Smooth muscle cell (in vitro differentiated cells): ENCODE data around the gene ATG16L1. TPM values are rescaled to one million over a fixed set of nuclear protein-coding genes. Genes with fewer than 3 reads are reported as not detected.

Source experiments
- DNase-seq: peaks from one replicate; lab custom pipeline; 2025; ENCODE audit not compliant: unreplicated experiment; lab: John Stamatoyannopoulos, UW
- H2AFZ ChIP-seq: fragments of 200-600 bp; sonication (generic); 2 replicates; pipeline ENCODE4 v1.6.0; 2016; ENCODE audit warnings: antibody characterized with exemption, low read depth, mild to moderate bottlenecking
- H3F3A ChIP-seq: fragments of 200-600 bp; sonication (generic); 2 replicates; pipeline ENCODE4 v1.6.0; 2017; ENCODE audit warnings: antibody characterized with exemption, low read depth
- H3K27ac ChIP-seq: fragments of 200-600 bp; sonication (generic); 2 replicates; pipeline ENCODE4 v1.5.1; 2016; ENCODE audit warnings: low read depth, mild to moderate bottlenecking
- H3K27me3 ChIP-seq: fragments of 200-600 bp; sonication (generic); 2 replicates; pipeline ENCODE4 v1.6.1; 2016; ENCODE audit warnings: low read depth, mild to moderate bottlenecking
- H3K36me3 ChIP-seq: fragments of 200-600 bp; sonication (generic); 2 replicates; pipeline ENCODE4 v1.5.1; 2016; ENCODE audit warnings: low read depth
- H3K4me1 ChIP-seq: fragments of 200-600 bp; sonication (generic); 2 replicates; pipeline ENCODE4 v1.5.1; 2016; ENCODE audit warnings: low read depth
- H3K4me2 ChIP-seq: fragments of 200-600 bp; sonication (generic); 2 replicates; pipeline ENCODE4 v1.6.0; 2016; ENCODE audit warnings: mild to moderate bottlenecking
- H3K4me3 ChIP-seq: fragments of 200-600 bp; sonication (generic); 2 replicates; pipeline ENCODE4 v1.5.1; 2016; ENCODE audit warnings: mild to moderate bottlenecking
- H3K79me2 ChIP-seq: fragments of 200-600 bp; sonication (generic); 2 replicates; pipeline ENCODE4 v1.6.0; 2016; ENCODE audit warnings: low read depth, mild to moderate bottlenecking
- H3K9ac ChIP-seq: fragments of 200-600 bp; sonication (generic); 2 replicates; pipeline ENCODE4 v1.6.0; 2016; ENCODE audit warnings: low read depth
- H3K9me3 ChIP-seq: fragments of 200-600 bp; sonication (generic); replicated peaks from 2 replicates; pipeline ENCODE4 v1.5.1; 2016; ENCODE audit warnings: low read depth
- H4K20me1 ChIP-seq: fragments of 200-600 bp; sonication (generic); 2 replicates; pipeline ENCODE4 v1.6.0; 2016; ENCODE audit warnings: low read depth
- CTCF ChIP-seq: fragments of 200-600 bp; sonication (generic); IDR thresholded peaks from 2 replicates; pipeline ENCODE4 v1.5.1; 2017; ENCODE audit warnings: borderline replicate concordance, mild to moderate bottlenecking, antibody characterized with exemption; ENCODE audit not compliant: insufficient read depth, poor library complexity, severe bottlenecking
- WGBS: methylation state at CpG from one replicate; pipeline ENCODE4 v1.1.7; 2016; ENCODE audit warnings: low lambda C conversion rate; 5-methylcytosine and 5-hydroxymethylcytosine counted together
- polyA plus RNA-seq: library from polyadenylated mRNA; unstranded; fragments of >200 nt; fragmentation: Nextera tagmentation; extraction: Ambion mirVana; gene quantifications from 2 replicates; pipeline ENCODE4 v1.2.1, GENCODE V29; 2016
- total RNA-seq: library from RNA; depleted of rRNA; stranded (reverse); fragments of >200 nt; gene quantifications from 2 replicates; pipeline ENCODE4 v1.2.3, GENCODE V29; 2014

The ATG16L1 gene
- total and polyA plus RNA-seq, 2 experiments from 2014 or later: 12.5 to 26.4 TPM

GRCh38 chr2:233323851-233324250, 72.4 kb downstream of the ATG16L1 start:
- H3K4me1 ChIP-seq: no peaks in the 10 kb centered on the region
- no peak overlapping the region for H3K9ac ChIP-seq
- 91% methylated on average over 8 of the region's 8 CpGs for WGBS
- H4K20me1 ChIP-seq: no peaks in the 10 kb centered on the region
- no peak for DNase-seq
- H3F3A ChIP-seq: no peaks in the 10 kb centered on the region
- H3K4me2 ChIP-seq: no peak overlapping the region
- H3K9me3 ChIP-seq: no peaks in the 10 kb centered on the region
- no peak overlapping the region for H2AFZ ChIP-seq
- H3K4me3 ChIP-seq: no peak overlapping the region
- no peak for TF ChIP-seq CTCF
- no peaks in the 10 kb centered on the region for H3K36me3 ChIP-seq
- H3K27ac ChIP-seq: no peak overlapping the region
- no peaks in the 10 kb centered on the region for H3K79me2 ChIP-seq
- no peaks in the 10 kb centered on the region for H3K27me3 ChIP-seq

DNA sequence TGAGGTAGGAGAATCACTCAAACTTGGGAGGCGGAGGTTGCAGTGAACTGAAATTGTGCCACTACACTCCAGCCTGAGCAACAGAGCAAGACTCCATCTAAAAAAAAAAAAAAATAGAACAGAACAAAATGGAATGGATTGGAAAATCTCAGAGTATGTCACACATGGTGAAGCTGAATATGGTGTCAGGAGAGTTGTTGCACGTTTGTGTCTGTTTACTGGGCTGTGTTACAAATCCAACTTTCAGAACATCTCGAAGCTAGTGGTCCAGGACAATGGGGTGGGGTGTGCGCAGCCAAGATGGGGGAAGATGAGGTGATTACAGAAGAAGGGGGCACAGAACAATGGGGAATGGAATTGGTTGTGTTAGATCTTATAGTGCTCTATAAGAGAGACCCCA, 73.8 kb downstream of the ATG16L1 start:
- DNase-seq: no peak
- 74% methylated on average over 4 of the region's 4 CpGs for WGBS
- Histone ChIP-seq H3K27me3 (no peaks in the 10 kb centered on the region), H3K9me3 (no peaks in the 10 kb centered on the region), H3K27ac (no peak overlapping the region), H3K9ac (no peak overlapping the region), H4K20me1 (no peaks in the 10 kb centered on the region), H3K4me3 (no peak overlapping the region), H3K79me2 (no peaks in the 10 kb centered on the region), H2AFZ (no peak overlapping the region), H3F3A (no peaks in the 10 kb centered on the region), H3K36me3 (no peaks in the 10 kb centered on the region), H3K4me1 (peaks cover 8% of the 10 kb centered on the region), H3K4me2 (no peak overlapping the region)
- TF ChIP-seq CTCF: no peak

GRCh38 chr2:233325814-233326213, 74.3 kb downstream of the ATG16L1 start:
- Histone ChIP-seq H3K4me2 (no peak overlapping the region), H3K4me3 (no peak overlapping the region), H4K20me1 (no peaks in the 10 kb centered on the region), H2AFZ (no peak overlapping the region), H3K4me1 (peaks cover 8% of the 10 kb centered on the region), H3K9ac (no peak overlapping the region), H3K79me2 (no peaks in the 10 kb centered on the region), H3K27me3 (no peaks in the 10 kb centered on the region), H3K9me3 (no peaks in the 10 kb centered on the region), H3F3A (no peaks in the 10 kb centered on the region), H3K36me3 (no peaks in the 10 kb centered on the region), H3K27ac (no peak overlapping the region)
- DNase-seq: no peak
- TF ChIP-seq CTCF: no peak
- 84% methylated on average over 10 of the region's 10 CpGs for WGBS

DNA sequence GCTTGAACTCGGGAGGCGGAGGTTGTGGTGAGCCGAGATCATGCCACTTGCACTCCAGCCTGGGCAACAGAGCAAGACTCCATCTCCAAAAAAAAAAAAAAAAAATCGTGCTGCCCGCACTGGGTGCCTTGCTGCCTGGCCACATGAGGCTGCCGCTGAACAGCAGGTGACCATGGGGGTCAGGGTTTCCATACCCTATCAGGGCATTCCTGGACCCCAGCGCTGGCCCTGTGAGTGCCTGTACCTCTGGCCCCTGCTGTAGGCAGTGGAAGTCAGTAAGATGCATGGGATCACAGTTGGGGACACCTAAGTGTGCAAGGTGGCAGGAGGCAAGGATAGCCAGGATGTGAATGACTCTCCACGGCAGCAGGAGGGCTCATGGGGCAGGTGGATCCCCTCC, 75.0 kb downstream of the ATG16L1 start:
- Histone ChIP-seq H3K9me3 (no peaks in the 10 kb centered on the region), H3K4me2 (no peak overlapping the region), H3K36me3 (no peaks in the 10 kb centered on the region), H3K4me1 (peaks cover 8% of the 10 kb centered on the region), H3K9ac (no peak overlapping the region), H2AFZ (no peak overlapping the region), H3F3A (no peaks in the 10 kb centered on the region), H4K20me1 (no peaks in the 10 kb centered on the region), H3K27me3 (no peaks in the 10 kb centered on the region), H3K79me2 (no peaks in the 10 kb centered on the region), H3K27ac (no peak overlapping the region), H3K4me3 (no peak overlapping the region)
- DNase-seq: no peak
- 92% methylated on average over 7 of the region's 8 CpGs for WGBS
- TF ChIP-seq CTCF: no peak
